Esophagus muscularis mucosa (tissue), 4 donors: Measurements from ENCODE around the gene SCAMP2. TPM values are rescaled to one million over a fixed set of nuclear protein-coding genes. Genes with fewer than 3 reads are reported as not detected.

ENCODE experiments used
- DNase-seq: peaks from one replicate; pipeline ENCODE4 v3.0.0-alpha.2; 2017; ENCODE audit errors: extremely low spot score
- H3K27ac ChIP-seq, 4 donors: fragments of 200-600 bp; sonication (generic); replicated peaks in 1 of 4; 1 replicate in 3 of 4; 2 replicates in 1 of 4; pipeline ENCODE4 v1.5.1; 2016 to 2019; ENCODE audit warnings: mild to moderate bottlenecking in 1 of 4
- H3K27me3 ChIP-seq, 4 donors: fragments of 200-600 bp; sonication (generic); one replicate each; pipeline versions ENCODE4 v1.5.1 to v1.6.0; 2016 to 2019
- H3K36me3 ChIP-seq, 4 donors: fragments of 200-600 bp; sonication (generic); one replicate each; pipeline ENCODE4 v1.5.1; 2016 to 2019
- H3K4me1 ChIP-seq, 4 donors: fragments of 200-600 bp; sonication (generic); one replicate each; pipeline ENCODE4 v1.5.1; 2016 to 2019
- H3K4me3 ChIP-seq, 4 donors: fragments of 200-600 bp; sonication (generic); 1 replicate in 2 of 4; 2 replicates in 2 of 4; pipeline ENCODE4 v1.5.1; 2016 to 2019; ENCODE audit warnings: mild to moderate bottlenecking in 4 of 4, moderate library complexity in 1 of 4
- H3K9me3 ChIP-seq, 4 donors: fragments of 200-600 bp; sonication (generic); 1 replicate in 3 of 4; 2 replicates in 1 of 4; pipeline ENCODE4 v1.5.1; 2016 to 2019
- CTCF ChIP-seq, 3 experiments: fragments of 200-600 bp in 2 of 3; fragments of 450-650 bp in 1 of 3; sonication (generic) in 2 of 3; IDR thresholded peaks; one replicate each; pipeline ENCODE4 v1.5.1; 2017 to 2019; ENCODE audit warnings: antibody characterized with exemption in 3 of 3, mild to moderate bottlenecking in 2 of 3, moderate library complexity in 1 of 3
- EP300 ChIP-seq: sonication (generic); formaldehyde crosslinking; IDR thresholded peaks from one replicate; pipeline ENCODE4 v1.6.1; 2017; ENCODE audit warnings: antibody characterized with exemption
- POLR2A ChIP-seq: fragments of 450-650 bp; IDR thresholded peaks from one replicate; pipeline ENCODE4 v1.6.1; 2017; ENCODE audit warnings: antibody characterized with exemption, moderate library complexity, mild to moderate bottlenecking, low read depth
- POLR2AphosphoS5 ChIP-seq, 2 donors: sonication (generic); formaldehyde crosslinking; IDR thresholded peaks; one replicate each; pipeline ENCODE4 v1.6.1; 2017; ENCODE audit warnings: antibody characterized with exemption in 2 of 2
- WGBS: methylation state at CpG from one replicate; pipeline ENCODE4 v1.1.5; 2018; 5-methylcytosine and 5-hydroxymethylcytosine counted together
- intact Hi-C: fragments of 100-400 bp; cut with DNase I; formaldehyde crosslinking; loops from one replicate; pipeline ENCODE4 v1.15.1; 2023
- small RNA-seq, 3 donors: library from RNA; depleted of rRNA; stranded (forward); fragments of <200 nt; gene quantifications; one replicate each; pipeline ENCODE3, GENCODE V24; 2016
- total RNA-seq, 4 donors: library from RNA; depleted of rRNA; stranded (reverse); fragments of >200 nt; gene quantifications; one replicate each; pipeline versions ENCODE4 v1.1.0 to v1.2.1, GENCODE V29; 2016

SCAMP2 gene
- total RNA-seq, 4 donors from 2014 or later, result 57.3 to 125 (median 94.9) TPM

GRCh38 chr15:74794970-74795349 is 78.2 kb downstream of the SCAMP2 start:
- Histone ChIP-seq H3K4me1 (peaks cover 33 to 55% (median 50%) of the 10 kb centered on the region in 4 donors), H3K27ac (no peak overlapping the region), H3K36me3 (peaks cover 0 to 22% (median 16%) of the 10 kb centered on the region in 4 donors), H3K9me3 (no peaks in the 10 kb centered on the region), H3K4me3 (no peak overlapping the region), H3K27me3 (no peaks in the 10 kb centered on the region)
- intact Hi-C loops, result loop anchor here (2.0 kb wide), 1 partner anchor 22 kb away; no protein-coding TSS in a partner anchor
- no peak for DNase-seq
- TF ChIP-seq CTCF (IDR thresholded peaks at IDR 0.05), result no peak
- TF ChIP-seq EP300, result no peak
- TF ChIP-seq POLR2AphosphoS5 (IDR thresholded peaks at IDR 0.05), result no peak
- TF ChIP-seq POLR2A, result no peak
- WGBS, result 92% methylated on average over 9 of the region's 9 CpGs

- peaks cover 34 to 55% (median 50%) of the 10 kb centered on the region in 4 donors for H3K4me1 ChIP-seq
- H3K36me3 ChIP-seq, result peaks cover 0 to 18% (median 10%) of the 10 kb centered on the region in 4 donors
- no peaks in the 10 kb centered on the region for H3K9me3 ChIP-seq
- TF ChIP-seq POLR2AphosphoS5 (IDR thresholded peaks at IDR 0.05), result no peak
- no peak for TF ChIP-seq POLR2A
- TF ChIP-seq CTCF (IDR thresholded peaks at IDR 0.05), result no peak
- TF ChIP-seq EP300, result no peak
- 83% methylated on average over 5 of the region's 9 CpGs for WGBS
- no peak overlapping the region for H3K4me3 ChIP-seq
- no peaks in the 10 kb centered on the region for H3K27me3 ChIP-seq
- DNase-seq, result no peak
- intact Hi-C loops, result loop anchor here (2.0 kb wide), 1 partner anchor 22 kb away; no protein-coding TSS in a partner anchor
- no peak overlapping the region for H3K27ac ChIP-seq
These were observed 78.8 kb downstream of the SCAMP2 start for GRCh38 chr15:74794248-74794969.

Small RNAs within 50 kb of the gene (small RNA-seq; reads per million reads assigned to genes)
- gene CPLX3 (0 reads per million in 3 donors), gene MIR6882 (0.25 to 0.93 (median 0.51) reads per million in 3 donors)

Other genes starting within 250 kb of the SCAMP2 start
- 10 to 100 TPM in 3 of 4 donors, 1 to 10 TPM in 1; 9.6 to 19.5 (median 17.9) TPM for gene EDC3, start 177.3 kb downstream of the SCAMP2 start, total RNA-seq
- 1 to 10 TPM in 2 of 4 donors, not detected in 2; 1.5 to 2.5 TPM for gene CYP1A1, start 147.8 kb downstream of the SCAMP2 start, total RNA-seq
- gene CYP1A2, start 124.5 kb downstream of the SCAMP2 start, total RNA-seq, result not detected
- 10 to 100 TPM; 14.0 to 28.7 (median 21.9) TPM for gene CSK, start 91.3 kb downstream of the SCAMP2 start, total RNA-seq
- under 1 TPM in 1 of 4 donors, not detected in 3; 0.66 TPM for gene LMAN1L, start 60.5 kb downstream of the SCAMP2 start, total RNA-seq
- under 1 TPM in 1 of 4 donors, not detected in 3; 0.33 TPM for gene CPLX3, start 46.7 kb downstream of the SCAMP2 start, total RNA-seq
- 10 to 100 TPM; 24.5 to 49.2 (median 35.4) TPM for gene ULK3, start 30.2 kb downstream of the SCAMP2 start, total RNA-seq
- gene MPI, start 16.7 kb upstream of the SCAMP2 start, total RNA-seq, result 10 to 100 TPM; 37.4 to 50.7 (median 44.0) TPM
- gene FAM219B, start 33.5 kb upstream of the SCAMP2 start, total RNA-seq, result 10 to 100 TPM; 60.8 to 92.0 (median 84.3) TPM
- gene COX5A, start 64.7 kb upstream of the SCAMP2 start, total RNA-seq, result 10 to 100 TPM; 58.6 to 86.2 (median 75.5) TPM
- 1 to 10 TPM; 4.2 to 7.2 (median 7.0) TPM for gene RPP25, start 83.4 kb upstream of the SCAMP2 start, total RNA-seq
- 1 to 10 TPM; 3.3 to 6.4 (median 4.3) TPM for gene SCAMP5, start 122.2 kb upstream of the SCAMP2 start, total RNA-seq
- 1 to 10 TPM; 6.4 to 8.9 (median 7.4) TPM for gene PPCDC, start 150.2 kb upstream of the SCAMP2 start, total RNA-seq